ENCODE measurements around the gene SSMEM1. TPM values are rescaled to one million over a fixed set of nuclear protein-coding genes. Genes with fewer than 3 reads are reported as not detected.

The SSMEM1 gene
- total and polyA plus RNA-seq, 9 of the 15 experiments (the other 6 are each of a cell fraction or from before 2014, with no cell fraction given) = 0.10 to 0.28 (median 0.18) TPM; not detected in 4

- TF ChIP-seq PBX2 (CRISPR knock-in tag; IDR thresholded peaks at IDR 0.05; ENCODE audit: low read depth) = no peak
- peak; percentile 44; the same call in 1 of the 2 replicates for TF ChIP-seq PBX2 (tag; conservative IDR thresholded peaks at IDR 0.05; ENCODE audit: low read depth)
- peak; percentile 65 for TF ChIP-seq TRIM28 (IDR thresholded peaks at IDR 0.05)
- TF ChIP-seq BRF1 (IDR thresholded peaks at IDR 0.05; ENCODE audit: borderline replicate concordance, extremely low read depth, insufficient read length) = no peak
- TF ChIP-seq HOMEZ (CRISPR knock-in tag; IDR thresholded peaks at IDR 0.05) = no peak
- no peak; the same call in 1 of the 2 replicates for TF ChIP-seq HDAC8 (tag; IDR thresholded peaks at IDR 0.05)
- peak; percentile 98 for TF ChIP-seq ELF1 (tag; IDR thresholded peaks at IDR 0.05)
- peak; percentile 78; the same call in 1 of the 2 replicates for TF ChIP-seq ETS1 (conservative IDR thresholded peaks at IDR 0.05; ENCODE audit: control insufficient read depth, low read depth, low read length)
- no peak for TF ChIP-seq PURB (CRISPR knock-in tag; IDR thresholded peaks at IDR 0.05; ENCODE audit: low read depth)
- TF ChIP-seq MITF (IDR thresholded peaks at IDR 0.05) = no peak
- TF ChIP-seq SLC30A9 (CRISPR knock-in tag; IDR thresholded peaks at IDR 0.05) = no peak
- TF ChIP-seq ZNF707 (CRISPR knock-in tag; conservative IDR thresholded peaks at IDR 0.05) = no peak
- no peak; the same call in 1 of the 2 replicates for TF ChIP-seq DEAF1 (CRISPR knock-in tag; IDR thresholded peaks at IDR 0.05)
These were observed 2.3 kb upstream of the SSMEM1 start, which contains the start of gene TMEM209 (continued) for GRCh38 chr7:130205084-130205947.
